Gastrocnemius medialis (tissue), 4 donors: ENCODE results near the gene TRIOBP. TPM values are rescaled to one million over a fixed set of nuclear protein-coding genes. Genes with fewer than 3 reads are reported as not detected.
"Not testable (repeated sequence)": the region's sequence is repeated elsewhere in the genome, so short reads cannot be mapped to it uniquely, and the experiment has no call there.

ENCODE experiments used
- ATAC-seq, 2 donors: fragments of 150-250 bp; one replicate each; pipeline ENCODE4 v1.9.1; 2016
- DNase-seq, 2 donors: peaks; one replicate each; pipeline ENCODE4 v3.0.0-alpha.2; 2019
- H3K27ac ChIP-seq, 4 donors: fragments of 200-600 bp; sonication (generic); 1 replicate in 1 of 4; 2 replicates in 3 of 4; pipeline ENCODE4 v1.5.1; 2016 to 2018; ENCODE audit warnings: mild to moderate bottlenecking in 2 of 4, moderate library complexity in 1 of 4
- H3K27me3 ChIP-seq, 3 donors: fragments of 200-600 bp; sonication (generic) in 2 of 3; 1 replicate in 1 of 3; 2 replicates in 2 of 3; pipeline versions ENCODE4 v1.5.1 to v1.6.0; 2016 to 2019; ENCODE audit warnings: mild to moderate bottlenecking in 1 of 3, moderate library complexity in 1 of 3
- H3K36me3 ChIP-seq, 2 donors: fragments of 200-600 bp; sonication (generic) in 1 of 2; one replicate each; pipeline ENCODE4 v1.5.1; 2017 to 2018
- H3K4me1 ChIP-seq, 2 donors: fragments of 200-600 bp; sonication (generic) in 1 of 2; one replicate each; pipeline ENCODE4 v1.5.1; 2016 to 2017; ENCODE audit warnings: mild to moderate bottlenecking in 2 of 2
- H3K4me3 ChIP-seq, 4 donors: fragments of 200-600 bp; sonication (generic) in 3 of 4; 1 replicate in 1 of 4; 2 replicates in 3 of 4; pipeline ENCODE4 v1.5.1; 2016 to 2019; ENCODE audit warnings: mild to moderate bottlenecking in 2 of 4
- H3K9me3 ChIP-seq, 3 donors: fragments of 200-600 bp; sonication (generic) in 2 of 3; 1 replicate in 1 of 3; 2 replicates in 2 of 3; pipeline ENCODE4 v1.5.1; 2016 to 2019
- CTCF ChIP-seq, 5 experiments: fragments of 450-650 bp in 3 of 5; fragments of 200-600 bp in 2 of 5; sonication (generic) in 2 of 5; IDR thresholded peaks in 4 of 5; conservative IDR thresholded peaks in 1 of 5; 1 replicate in 4 of 5; 2 replicates in 1 of 5; pipeline ENCODE4 v1.5.1; 2016 to 2019; ENCODE audit warnings: antibody characterized with exemption in 5 of 5, mild to moderate bottlenecking in 3 of 5, moderate library complexity in 3 of 5
- POLR2A ChIP-seq, 2 donors: fragments of 450-650 bp; IDR thresholded peaks; one replicate each; pipeline ENCODE4 v1.6.1; 2017; ENCODE audit warnings: antibody characterized with exemption in 2 of 2, mild to moderate bottlenecking in 2 of 2, moderate library complexity in 2 of 2
- in situ Hi-C, 4 donors: fragments of 200-750 bp; cut with MboI; loops; one replicate each; pipeline versions ENCODE4 v1.15.0 to v1.8.0; 2017; ENCODE audit warnings: low sequenced_read_pairs in 4 of 4
- intact Hi-C: fragments of 100-400 bp; cut with DNase I; formaldehyde crosslinking; loops from one replicate; pipeline ENCODE4 v1.15.1; 2023; ENCODE audit warnings: low total_unique reads
- total RNA-seq, 4 donors: library from RNA; depleted of rRNA; stranded (reverse); fragments of >200 nt; gene quantifications; one replicate each; pipeline versions ENCODE4 v1.1.0 to v1.2.3, GENCODE V29; 2016

Gene TRIOBP
- total RNA-seq, 4 donors from 2014 or later, result 21.7 to 38.2 (median 30.3) TPM

DNA sequence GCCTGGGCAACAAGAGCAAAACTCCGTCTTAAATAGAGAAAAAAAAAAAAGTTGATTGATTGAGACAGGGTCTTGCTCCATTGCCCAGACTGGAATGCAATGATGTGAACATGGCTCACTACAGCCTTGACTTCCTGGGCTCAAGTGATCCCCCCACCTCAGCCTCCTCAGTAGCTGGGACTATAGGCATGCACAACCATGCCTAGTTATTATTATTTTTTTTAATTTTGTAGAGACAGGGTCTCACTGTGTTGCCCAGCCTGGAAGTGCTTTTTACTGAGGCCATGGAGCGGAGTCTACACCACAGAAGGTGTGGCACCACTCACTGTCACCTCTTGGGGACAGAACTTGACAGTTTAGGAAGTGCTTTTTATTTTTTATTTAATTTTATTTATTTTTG is 17.8 kb downstream of the TRIOBP start:
- Histone ChIP-seq H3K36me3 (no peaks in the 10 kb centered on the region), H3K4me1 (no peaks in the 10 kb centered on the region), H3K27ac (no peak overlapping the region), H3K27me3 (no peaks in the 10 kb centered on the region), H3K9me3 (no peaks in the 10 kb centered on the region), H3K4me3 (no peak overlapping the region)
- DNase-seq, result no peak
- intact Hi-C loops (no loop called here), in situ Hi-C loops (no loop called here)
- no peak for ATAC-seq
- TF ChIP-seq CTCF (IDR thresholded peaks at IDR 0.05 in 4 of 5, conservative IDR thresholded peaks at IDR 0.05 in 1 of 5) (no peak), POLR2A (IDR thresholded peaks at IDR 0.05) (no peak)

DNA sequence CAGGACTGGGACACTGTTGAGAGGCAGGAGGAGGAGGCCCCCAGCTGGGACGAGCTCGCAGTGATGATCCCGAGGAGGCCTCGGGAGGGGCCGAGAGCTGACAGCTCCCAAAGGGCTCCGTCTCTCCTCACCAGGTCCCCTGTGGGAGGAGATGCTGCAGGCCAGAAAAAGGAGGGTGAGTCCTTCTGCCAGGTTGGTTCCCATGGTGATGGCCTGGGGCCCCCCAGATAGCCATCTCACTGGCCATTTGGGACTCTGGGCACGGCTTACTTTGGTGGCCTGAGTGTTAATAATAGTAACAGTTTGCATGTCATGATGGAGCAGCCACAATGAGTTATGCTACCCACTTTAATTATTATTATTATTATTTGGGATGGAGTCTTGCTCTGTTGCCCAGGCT is 18.9 kb downstream of the TRIOBP start:
- no peak for DNase-seq
- H3K36me3 ChIP-seq, result no peaks in the 10 kb centered on the region
- in situ Hi-C loops (no loop called here), intact Hi-C loops (no loop called here)
- no peak overlapping the region for H3K27ac ChIP-seq
- no peaks in the 10 kb centered on the region for H3K4me1 ChIP-seq
- no peaks in the 10 kb centered on the region for H3K9me3 ChIP-seq
- no peak overlapping the region for H3K4me3 ChIP-seq
- H3K27me3 ChIP-seq, result no peaks in the 10 kb centered on the region
- no peak for TF ChIP-seq POLR2A (IDR thresholded peaks at IDR 0.05)
- no peak for TF ChIP-seq CTCF (IDR thresholded peaks at IDR 0.05 in 4 of 5, conservative IDR thresholded peaks at IDR 0.05 in 1 of 5)
- no peak for ATAC-seq

DNA sequence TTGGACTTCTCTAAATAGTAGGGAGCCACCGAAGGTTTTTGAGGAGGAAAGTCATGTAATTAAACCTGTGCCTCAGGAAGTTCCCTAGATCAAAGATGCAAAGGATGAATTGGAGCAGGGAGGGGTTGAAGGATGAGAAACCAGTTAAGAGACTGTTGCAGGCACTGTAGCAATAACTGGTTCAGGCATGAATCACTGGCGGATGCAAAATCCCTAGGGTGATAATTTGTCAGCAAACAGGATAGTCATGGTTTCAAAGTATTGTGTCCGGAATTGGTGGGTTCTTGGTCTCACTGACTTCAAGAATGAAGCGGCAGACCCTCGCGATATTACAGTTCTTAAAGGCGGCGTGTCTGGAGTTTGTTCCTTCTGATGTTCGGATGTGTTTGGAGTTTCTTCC is 19.9 kb downstream of the TRIOBP start:
- no peaks in the 10 kb centered on the region for H3K36me3 ChIP-seq
- no peak overlapping the region for H3K4me3 ChIP-seq
- H3K27me3 ChIP-seq, result no peaks in the 10 kb centered on the region
- ATAC-seq (no peak), DNase-seq (no peak)
- H3K9me3 ChIP-seq, result no peaks in the 10 kb centered on the region
- intact Hi-C loops, result no loop called here
- no peaks in the 10 kb centered on the region for H3K4me1 ChIP-seq
- TF ChIP-seq POLR2A (IDR thresholded peaks at IDR 0.05), result no peak
- TF ChIP-seq CTCF (IDR thresholded peaks at IDR 0.05 in 4 of 5, conservative IDR thresholded peaks at IDR 0.05 in 1 of 5), result no peak
- H3K27ac ChIP-seq, result no peak overlapping the region
- in situ Hi-C loops, result no loop called here

- H3K36me3 ChIP-seq, H3K27me3 ChIP-seq, H3K4me1 ChIP-seq, in situ Hi-C loops, H3K27ac ChIP-seq, DNase-seq, H3K4me3 ChIP-seq, ATAC-seq, H3K9me3 ChIP-seq, intact Hi-C loops: not testable (repeated sequence)
Measured at GRCh38 chr22:37717235-37717634, 20.4 kb downstream of the TRIOBP start.

GRCh38 chr22:37717746-37718305 is 21.0 kb downstream of the TRIOBP start:
- H3K9me3 ChIP-seq, in situ Hi-C loops, intact Hi-C loops, H3K36me3 ChIP-seq, ATAC-seq, H3K27me3 ChIP-seq, H3K27ac ChIP-seq, DNase-seq, H3K4me1 ChIP-seq, H3K4me3 ChIP-seq: not testable (repeated sequence)
